HG02852 (cell line): Measurements from ENCODE around the gene EHD1.

Experiments
- ATAC-seq: cut with Tn5 transposase; IDR thresholded peaks from one replicate; pipeline ENCODE4 v1.9.1; 2021; ENCODE audit warnings: mild to moderate bottlenecking, moderate library complexity; ENCODE audit not compliant: unreplicated experiment

EHD1 gene

DNA sequence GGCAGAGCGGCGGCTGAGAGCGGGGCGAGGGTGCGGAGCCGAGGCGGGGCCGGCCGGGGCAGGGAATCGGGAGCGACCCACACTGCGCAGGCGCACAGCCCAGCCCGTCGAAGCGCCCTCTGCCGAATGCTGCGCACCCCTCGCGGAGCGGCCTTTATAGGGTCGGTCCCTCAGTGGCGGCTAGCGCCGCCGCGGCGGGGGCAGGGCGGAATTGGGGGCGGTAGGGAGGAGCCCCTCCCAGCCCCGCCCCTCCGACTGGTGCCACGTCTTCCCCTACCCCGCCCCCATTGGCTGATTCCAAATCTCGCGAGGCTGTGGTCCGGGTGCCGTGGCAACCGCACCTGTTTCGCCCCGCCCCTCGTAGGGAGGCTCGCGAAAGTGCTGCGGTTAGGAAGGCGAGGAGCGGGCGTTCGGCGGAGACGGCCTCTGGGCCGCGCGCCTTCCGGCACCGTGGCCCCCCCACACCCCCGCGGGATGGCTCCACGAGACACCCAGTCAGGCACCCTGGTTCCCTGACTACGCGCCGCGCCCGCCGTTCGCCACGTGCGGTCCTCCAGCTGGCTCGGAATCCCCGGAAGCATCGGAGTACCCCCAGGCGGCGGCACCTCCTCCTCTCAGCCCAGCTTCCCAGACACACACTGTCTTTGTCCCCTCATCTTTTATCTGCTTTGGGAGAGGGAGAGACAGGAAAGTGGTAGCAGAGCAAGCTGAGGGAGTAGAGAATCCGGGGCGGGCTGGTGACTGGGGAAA is at the start of gene EHD1:
Gene EHD1, minus strand, starts transcription at position 128 of the 750 bp plus-strand sequence. CDS start 157 bp downstream, outside the sequence.
- ATAC-seq = peak; percentile 63

- no peak for ATAC-seq
These were observed 48.3 kb upstream of the EHD1 start for GRCh38 chr11:64926689-64927088.

GRCh38 chr11:64925536-64926436 is 47.4 kb upstream of the EHD1 start:
- ATAC-seq = no peak

GRCh38 chr11:64924910-64925284 is 46.5 kb upstream of the EHD1 start:
- ATAC-seq = no peak

- peak; percentile 81 for ATAC-seq
These were observed 45.8 kb upstream of the EHD1 start, which contains the start of gene PPP2R5B for GRCh38 chr11:64923944-64924909. TSS of gene PPP2R5B (plus strand) at chr11:64924689. CDS start at chr11:64925735, 1,046 bp downstream.

DNA sequence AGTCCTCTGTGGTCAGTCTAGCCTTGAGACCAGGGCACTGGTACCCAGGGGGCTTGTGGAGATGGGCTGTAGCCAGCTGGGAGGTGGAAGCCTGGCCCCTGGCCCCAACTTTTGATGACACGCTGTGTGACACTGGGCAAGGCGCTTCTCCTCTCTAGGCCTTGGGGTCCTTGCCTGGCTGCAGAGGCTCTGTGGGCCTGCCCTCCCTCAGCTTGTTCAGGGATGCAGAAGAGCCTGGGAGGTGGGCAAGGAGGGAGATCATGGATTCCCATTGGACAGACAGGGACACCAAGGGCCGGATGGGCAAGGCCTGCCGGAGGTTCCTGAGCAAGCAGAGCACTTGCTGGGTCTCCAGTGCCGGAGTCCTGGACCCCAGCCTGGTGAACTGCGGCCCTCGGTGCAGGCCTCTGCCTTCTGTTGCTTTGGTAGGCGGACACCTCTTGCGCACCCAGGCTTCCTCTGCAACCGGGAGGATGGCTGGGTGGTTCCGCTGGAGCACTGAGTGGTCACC is 44.8 kb upstream of the EHD1 start:
- ATAC-seq = no peak

- no peak for ATAC-seq
These were observed 43.0 kb upstream of the EHD1 start for GRCh38 chr11:64921384-64921783.

DNA sequence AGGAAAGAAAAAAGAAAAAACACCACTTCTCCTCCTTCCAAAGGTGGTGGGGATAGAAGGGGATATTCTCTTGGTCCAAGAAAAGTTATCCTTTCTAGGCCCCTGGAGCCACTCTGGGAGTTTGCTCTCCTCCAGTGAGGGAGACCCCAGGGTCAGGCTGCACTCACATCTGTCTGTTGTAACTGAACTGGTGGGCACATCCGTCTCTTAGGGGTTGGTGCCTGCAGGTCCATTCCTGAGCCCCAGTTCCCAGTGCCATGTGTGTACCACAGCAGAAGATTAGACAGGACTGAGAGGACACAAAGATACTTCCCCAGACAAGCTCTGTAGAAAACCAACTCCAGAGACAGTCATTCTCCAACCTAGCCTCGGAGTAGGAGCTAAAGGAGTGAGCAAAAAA is 41.7 kb upstream of the EHD1 start:
- ATAC-seq = no peak

- no peak for ATAC-seq
These were observed 41.2 kb upstream of the EHD1 start for GRCh38 chr11:64919627-64920026.

GRCh38 chr11:64918017-64918416 is 39.6 kb upstream of the EHD1 start:
- ATAC-seq = no peak

GRCh38 chr11:64917663-64917995 is 39.2 kb upstream of the EHD1 start:
- ATAC-seq = no peak

GRCh38 chr11:64916775-64917662 is 38.6 kb upstream of the EHD1 start, which contains the start of gene ATG2A:
TSS of gene ATG2A (minus strand) at chr11:64917209. CDS start at chr11:64917135, 74 bp downstream.
- peak; percentile 92 for ATAC-seq

DNA sequence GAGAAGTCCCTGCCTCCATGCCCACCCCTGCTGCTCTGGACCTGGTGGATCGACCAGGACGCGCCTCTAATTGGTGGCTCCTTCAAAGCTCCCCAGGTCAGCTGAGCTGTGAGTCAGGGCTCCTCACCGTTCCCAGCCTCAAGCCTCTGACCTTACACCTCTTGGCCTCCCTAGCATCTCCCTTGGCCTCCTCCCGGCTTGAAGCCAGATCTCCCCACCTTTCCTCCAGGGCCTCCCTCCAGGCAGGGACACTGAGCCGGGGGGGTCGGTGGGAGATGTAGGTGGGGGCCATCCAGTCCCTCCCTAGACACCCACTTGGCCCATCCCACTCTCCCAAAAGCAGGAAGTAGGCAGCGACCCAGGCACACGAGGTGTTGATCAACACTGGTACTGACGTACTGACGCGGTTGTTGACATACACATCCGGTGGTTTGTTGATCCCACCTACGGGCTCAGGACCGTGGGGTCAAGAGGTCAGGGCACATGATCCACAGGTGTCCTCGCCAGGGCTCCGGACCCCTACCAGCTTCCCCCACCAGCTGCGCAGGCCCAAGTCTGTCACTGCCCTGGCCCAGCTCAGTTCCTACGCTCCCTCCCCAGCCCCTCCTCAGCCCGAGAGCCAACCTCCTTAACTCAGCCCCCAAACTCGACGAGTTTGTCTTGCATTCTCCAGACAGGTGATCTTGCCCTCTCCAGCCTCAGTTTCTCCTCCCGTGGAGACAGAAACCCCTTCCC is 37.8 kb upstream of the EHD1 start:
- ATAC-seq = peak; percentile 9

- ATAC-seq = no peak
These were observed 37.0 kb upstream of the EHD1 start for GRCh38 chr11:64915376-64915887.

- no peak for ATAC-seq
These were observed 35.7 kb upstream of the EHD1 start for GRCh38 chr11:64914123-64914522.

DNA sequence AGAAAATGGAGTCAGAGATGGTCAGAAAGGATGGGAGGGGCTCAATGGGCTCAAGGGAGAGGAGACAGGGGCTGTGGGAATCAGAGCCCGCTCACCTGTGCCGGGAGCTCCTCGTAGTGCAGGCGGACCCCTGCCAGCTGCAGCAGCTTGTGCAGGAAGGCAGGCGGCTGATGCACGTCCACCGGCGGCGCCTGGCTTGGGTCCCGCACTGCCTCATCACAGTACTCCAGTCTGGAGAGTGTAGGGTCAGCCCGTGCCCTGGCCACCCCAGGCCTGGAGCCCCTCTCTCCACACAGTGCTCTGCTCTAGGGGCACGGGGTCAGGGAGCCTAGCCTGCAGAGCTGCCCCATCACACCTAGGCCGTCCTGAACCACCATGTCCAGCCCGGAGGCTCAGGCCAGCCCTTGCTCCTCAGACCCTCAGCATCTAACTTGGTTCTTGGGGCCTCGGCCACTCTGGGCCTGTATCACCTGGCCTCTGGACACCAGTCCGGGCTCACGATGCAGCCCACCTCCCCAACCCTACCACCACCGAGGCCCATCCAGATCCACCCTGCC is 34.8 kb upstream of the EHD1 start:
- ATAC-seq = no peak

- ATAC-seq = no peak
These were observed 33.3 kb upstream of the EHD1 start for GRCh38 chr11:64911689-64912088.

DNA sequence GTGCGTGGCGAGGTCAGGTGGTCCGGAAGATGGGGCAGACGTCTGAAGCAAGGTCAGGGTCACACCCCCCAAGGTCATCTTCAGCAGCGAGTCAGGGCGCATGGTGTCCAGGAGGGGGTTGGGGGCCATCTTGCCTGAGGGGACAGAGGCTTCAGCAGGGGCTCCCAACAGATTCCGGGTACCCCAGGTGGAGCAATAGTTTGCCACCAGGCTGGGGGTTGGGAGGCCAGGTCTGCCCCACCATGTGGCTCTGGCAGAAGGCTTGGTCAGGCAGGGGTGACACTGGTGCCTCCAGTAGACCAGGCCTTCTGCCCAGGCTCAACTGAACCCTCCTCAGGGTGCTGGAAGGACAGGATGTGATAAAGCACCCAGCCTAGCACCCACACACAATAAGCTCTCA is 32.7 kb upstream of the EHD1 start:
- no peak for ATAC-seq
